GM23248 (cell line): ENCODE measurements around the gene GFI1B.

Experiments
- EZH2 ChIP-seq: fragments of 200-600 bp; sonication (generic); IDR thresholded peaks from 2 replicates; pipeline ENCODE4 v1.6.1; 2018; ENCODE audit warnings: antibody characterized with exemption, mild to moderate bottlenecking; ENCODE audit not compliant: insufficient read depth, poor library complexity, severe bottlenecking
- EZH2phosphoT487 ChIP-seq: fragments of 200-600 bp; sonication (generic); IDR thresholded peaks from 2 replicates; pipeline ENCODE4 v1.6.1; 2018; ENCODE audit warnings: antibody characterized with exemption, moderate library complexity, mild to moderate bottlenecking, low read depth; ENCODE audit not compliant: insufficient read depth

GRCh38 chr9:133004091-133004998 is 25.9 kb downstream of the GFI1B start:
- TF ChIP-seq EZH2 (no peak), EZH2phosphoT487 (no peak)
